Measurements from ENCODE around the gene NOXO1. TPM values are rescaled to one million over a fixed set of nuclear protein-coding genes. Genes with fewer than 3 reads are reported as not detected.

Gene NOXO1
- total RNA-seq, 2 donors from 2014 or later = 0.42 TPM; not detected in 1

- Histone ChIP-seq H3K4me3 (ENCODE audit: low read length) (peak overlapping the region; percentile 93), H3K4me1 (ENCODE audit: control insufficient read depth, insufficient read depth, low read length) (peaks cover 2% of the 10 kb centered on the region), H3K9me3 (ENCODE audit: control insufficient read depth, low read length) (no peaks in the 10 kb centered on the region), H3K9ac (ENCODE audit: extremely low read depth, low read length, poor library complexity, severe bottlenecking) (peak overlapping the region; percentile 96), H3K27ac (ENCODE audit: low read depth, low read length) (peak overlapping the region; percentile 78), H3K36me3 (ENCODE audit: control insufficient read depth, insufficient read depth, low read length) (peaks cover 24% of the 10 kb centered on the region), H3K27me3 (ENCODE audit: control insufficient read depth, insufficient read depth, low read length, poor library complexity, severe bottlenecking) (no peaks in the 10 kb centered on the region)
- H3K9me3 Mint-ChIP-seq = no peaks in the 10 kb centered on the region
- no peak for DNase-seq
- peaks cover 30% of the 10 kb centered on the region for H3K4me1 Mint-ChIP-seq
- peak overlapping the region; percentile 93 for H3K4me3 Mint-ChIP-seq
- H3K27me3 Mint-ChIP-seq (ENCODE audit: insufficient read depth) = no peaks in the 10 kb centered on the region
- WGBS, 2 experiments (ENCODE audit: insufficient coverage in 1 of 2, insufficient read length in 1 of 2) = 28 to 41% methylated on average over 16 to 24 of the region's 24 CpGs
- peaks cover 33% of the 10 kb centered on the region for H3K36me3 Mint-ChIP-seq (ENCODE audit: low read depth)
- no peak for TF ChIP-seq CTCF (conservative IDR thresholded peaks at IDR 0.05)
- H3K27ac Mint-ChIP-seq = peak overlapping the region; percentile 93
These were observed 15.8 kb downstream of the NOXO1 start for GRCh38 chr16:1965396-1966001.

GRCh38 chr16:1964506-1965395 is 16.5 kb downstream of the NOXO1 start, which contains the start of gene RPS2:
RPS2 (minus strand) TSS chr16:1964826; CDS start chr16:1964625, 201 bp downstream.
- H3K9me3 Mint-ChIP-seq = no peaks in the 10 kb centered on the region
- 0% methylated on average over 58 to 92 of the region's 97 CpGs for WGBS, 2 experiments (ENCODE audit: insufficient coverage in 1 of 2, insufficient read length in 1 of 2)
- no peaks in the 10 kb centered on the region for H3K27me3 Mint-ChIP-seq (ENCODE audit: insufficient read depth)

More at GRCh38 chr16:1964506-1965395, 16.5 kb downstream of the NOXO1 start, which contains the start of gene RPS2:
- peaks cover 33% of the 10 kb centered on the region for H3K36me3 Mint-ChIP-seq (ENCODE audit: low read depth)
- Histone ChIP-seq H3K9ac (ENCODE audit: extremely low read depth, low read length, poor library complexity, severe bottlenecking) (peak within 1 kb of the TSS; percentile 96), H3K9me3 (ENCODE audit: control insufficient read depth, low read length) (no peaks in the 10 kb centered on the region), H3K27me3 (ENCODE audit: control insufficient read depth, insufficient read depth, low read length, poor library complexity, severe bottlenecking) (no peaks in the 10 kb centered on the region), H3K36me3 (ENCODE audit: control insufficient read depth, insufficient read depth, low read length) (peaks cover 24% of the 10 kb centered on the region), H3K4me1 (ENCODE audit: control insufficient read depth, insufficient read depth, low read length) (peaks cover 2% of the 10 kb centered on the region), H3K27ac (ENCODE audit: low read depth, low read length) (peak within 1 kb of the TSS; percentile 92), H3K4me3 (ENCODE audit: low read length) (peak within 1 kb of the TSS; percentile 93)
- peaks cover 35% of the 10 kb centered on the region for H3K4me1 Mint-ChIP-seq
- peak within 1 kb of the TSS; percentile 93 for H3K4me3 Mint-ChIP-seq
- DNase-seq = peak; percentile 99
- H3K27ac Mint-ChIP-seq = peak within 1 kb of the TSS; percentile 93
- no peak for TF ChIP-seq CTCF (conservative IDR thresholded peaks at IDR 0.05)
